ENCODE data around the gene GNG13.
"Not testable (repeated sequence)": the region's sequence is repeated elsewhere in the genome, so short reads cannot be mapped to it uniquely, and the experiment has no call there.

GNG13 gene

GRCh38 chr16:760065-760464 lies 40.5 kb downstream of the GNG13 start:
- TF ChIP-seq CTCF (conservative IDR thresholded peaks at IDR 0.05): no peak
- no peak overlapping the region for H3K27ac ChIP-seq

GRCh38 chr16:759110-759910 lies 41.2 kb downstream of the GNG13 start:
- TF ChIP-seq CTCF (conservative IDR thresholded peaks at IDR 0.05): no peak
- H3K27ac ChIP-seq: no peak overlapping the region

GRCh38 chr16:756428-756827 lies 44.1 kb downstream of the GNG13 start:
- no peak overlapping the region for H3K27ac ChIP-seq
- TF ChIP-seq CTCF (conservative IDR thresholded peaks at IDR 0.05): no peak

- TF ChIP-seq CTCF (conservative IDR thresholded peaks at IDR 0.05): no peak
- H3K27ac ChIP-seq: no peak overlapping the region
Measured at GRCh38 chr16:754656-755055, 45.9 kb downstream of the GNG13 start.

GRCh38 chr16:754121-754607 lies 46.4 kb downstream of the GNG13 start:
- not testable (repeated sequence) for H3K27ac ChIP-seq

- peak overlapping the region; percentile 48 for H3K27ac ChIP-seq
- no peak for TF ChIP-seq CTCF (conservative IDR thresholded peaks at IDR 0.05)
Measured at GRCh38 chr16:752007-752312, 48.6 kb downstream of the GNG13 start.

GRCh38 chr16:751152-752006 lies 49.2 kb downstream of the GNG13 start:
- no peak for TF ChIP-seq CTCF (conservative IDR thresholded peaks at IDR 0.05)
- peak overlapping the region; percentile 48 for H3K27ac ChIP-seq

- no peak for TF ChIP-seq CTCF (conservative IDR thresholded peaks at IDR 0.05)
- no peak overlapping the region for H3K27ac ChIP-seq
Measured at GRCh38 chr16:750485-750884, 50.0 kb downstream of the GNG13 start.

Data from VCaP (cell line).